ENCODE measurements around the gene KPTN.

- no peak for TF ChIP-seq CTCF (conservative IDR thresholded peaks at IDR 0.05; ENCODE audit: low read length)
- no peak for TF ChIP-seq EZH2phosphoT487 (IDR thresholded peaks at IDR 0.05; ENCODE audit: borderline replicate concordance)
Observed at GRCh38 chr19:47430041-47430802, 53.8 kb downstream of the KPTN start.
